Renal pelvis (tissue), 12 donors: ENCODE data around the gene ACTL6A. TPM values are rescaled to one million over a fixed set of nuclear protein-coding genes. Genes with fewer than 3 reads are reported as not detected.
A peak's percentile ranks its signal among the peaks of the same experiment; 100 is the strongest.
"Not testable (repeated sequence)": the region's sequence is repeated elsewhere in the genome, so short reads cannot be mapped to it uniquely, and the experiment has no call there.

Source experiments
- DNase-seq: peaks from one replicate; pipeline ENCODE4 v3.0.0-alpha.2; 2013
- long read RNA-seq, 16 experiments: transcript quantifications; one replicate each; lab custom pipeline, GENCODE V29; 2026
- polyA plus RNA-seq, 3 donors: library from polyadenylated mRNA; unstranded; fragments of 120-200 nt; gene quantifications; one replicate each; pipeline ENCODE4 v1.2.1, GENCODE V29; 2013; ENCODE audit not compliant: insufficient read length in 3 of 3

ACTL6A gene
- polyA plus RNA-seq, result 100 to 1,000 TPM in 2 of 3 donors, 10 to 100 TPM in 1; 93.8 to 114 (median 102) TPM
- long read RNA-seq, donor 1, transcript ACTL6A-202 (14 exons, 1,901 nt), result major isoform, 26 of 190 reads
- long read RNA-seq, donor 1, transcript ACTL6A-203 (14 exons, 1,750 nt), result minor isoform, 6 of 190 reads
- long read RNA-seq, donor 1, partial matches to known transcripts, result 148 of 190 reads
- long read RNA-seq, donor 1, other reads (novel, unspliced or antisense), result 8 of 190 reads
- long read RNA-seq, donor 2, transcript ACTL6A-202 (14 exons, 1,901 nt), result major isoform, 40 of 195 reads
- long read RNA-seq, donor 2, transcript ACTL6A-203 (14 exons, 1,750 nt), result minor isoform, 8 of 195 reads
- long read RNA-seq, donor 2, partial matches to known transcripts, result 38 of 195 reads
- long read RNA-seq, donor 2, other reads (novel, unspliced or antisense), result 107 of 195 reads
- long read RNA-seq, donor 3, transcript ACTL6A-203 (14 exons, 1,750 nt), result minor isoform, 8 of 148 reads
- long read RNA-seq, donor 3, transcript ACTL6A-202 (14 exons, 1,901 nt), result major isoform, 25 of 148 reads
- long read RNA-seq, donor 3, partial matches to known transcripts, result 98 of 148 reads
- long read RNA-seq, donor 3, other reads (novel, unspliced or antisense), result 15 of 148 reads
- long read RNA-seq, donor 4, transcript ACTL6A-202 (14 exons, 1,901 nt), result major isoform, 22 of 147 reads
- long read RNA-seq, donor 4, partial matches to known transcripts, result 22 of 147 reads
- long read RNA-seq, donor 4, other reads (novel, unspliced or antisense), result 97 of 147 reads
- long read RNA-seq, donor 5, transcript ACTL6A-202 (14 exons, 1,901 nt), result major isoform, 12 of 91 reads
- long read RNA-seq, donor 5, partial matches to known transcripts, result 68 of 91 reads
- long read RNA-seq, donor 5, other reads (novel, unspliced or antisense), result 6 of 91 reads
- long read RNA-seq, donor 6, transcript ACTL6A-203 (14 exons, 1,750 nt), result minor isoform, 5 of 154 reads
- long read RNA-seq, donor 6, transcript ACTL6A-202 (14 exons, 1,901 nt), result major isoform, 20 of 154 reads
- long read RNA-seq, donor 6, partial matches to known transcripts, result 48 of 154 reads
- long read RNA-seq, donor 6, other reads (novel, unspliced or antisense), result 77 of 154 reads
- long read RNA-seq, donor 7, transcript ACTL6A-203 (14 exons, 1,750 nt), result minor isoform, 6 of 171 reads
- long read RNA-seq, donor 7, transcript ACTL6A-202 (14 exons, 1,901 nt), result major isoform, 29 of 171 reads
- long read RNA-seq, donor 7, partial matches to known transcripts, result 71 of 171 reads
- long read RNA-seq, donor 7, other reads (novel, unspliced or antisense), result 59 of 171 reads
- long read RNA-seq, donor 8, transcript ACTL6A-202 (14 exons, 1,901 nt), result major isoform, 11 of 28 reads
- long read RNA-seq, donor 8, partial matches to known transcripts, result 0 of 28 reads
- long read RNA-seq, donor 8, other reads (novel, unspliced or antisense), result 13 of 28 reads
- long read RNA-seq, donor 9, transcript ACTL6A-203 (14 exons, 1,750 nt), result minor isoform, 7 of 207 reads
- long read RNA-seq, donor 9, transcript ACTL6A-202 (14 exons, 1,901 nt), result major isoform, 25 of 207 reads
- long read RNA-seq, donor 9, partial matches to known transcripts, result 59 of 207 reads
- long read RNA-seq, donor 9, other reads (novel, unspliced or antisense), result 110 of 207 reads
- long read RNA-seq, donor 10, transcript ACTL6A-213 (3 exons, 597 nt), result minor isoform, 6 of 29 reads
- long read RNA-seq, donor 10, transcript ACTL6A-202 (14 exons, 1,901 nt), result major isoform, 17 of 29 reads
- long read RNA-seq, donor 10, partial matches to known transcripts, result 0 of 29 reads
- long read RNA-seq, donor 10, other reads (novel, unspliced or antisense), result 0 of 29 reads
- long read RNA-seq, donor 11, transcript ACTL6A-202 (14 exons, 1,901 nt), result major isoform, 16 of 114 reads
- long read RNA-seq, donor 11, partial matches to known transcripts, result 60 of 114 reads
- long read RNA-seq, donor 11, other reads (novel, unspliced or antisense), result 32 of 114 reads
- long read RNA-seq, donor 12, transcript ACTL6A-203 (14 exons, 1,750 nt), result minor isoform, 13 of 186 reads
- long read RNA-seq, donor 12, transcript ACTL6A-202 (14 exons, 1,901 nt), result major isoform, 39 of 186 reads
- long read RNA-seq, donor 12, partial matches to known transcripts, result 113 of 186 reads
- long read RNA-seq, donor 12, other reads (novel, unspliced or antisense), result 17 of 186 reads
- long read RNA-seq, donor 13, transcript ACTL6A-203 (14 exons, 1,750 nt), result minor isoform, 5 of 112 reads
- long read RNA-seq, donor 13, transcript ACTL6A-213 (3 exons, 597 nt), result minor isoform, 5 of 112 reads
- long read RNA-seq, donor 13, transcript ACTL6A-202 (14 exons, 1,901 nt), result major isoform, 7 of 112 reads
- long read RNA-seq, donor 13, partial matches to known transcripts, result 65 of 112 reads
- long read RNA-seq, donor 13, other reads (novel, unspliced or antisense), result 27 of 112 reads
- long read RNA-seq, donor 14, result 0 reads
- long read RNA-seq, donor 15, transcript ACTL6A-203 (14 exons, 1,750 nt), result minor isoform, 6 of 215 reads
- long read RNA-seq, donor 15, transcript ACTL6A-202 (14 exons, 1,901 nt), result major isoform, 29 of 215 reads
- long read RNA-seq, donor 15, partial matches to known transcripts, result 153 of 215 reads
- long read RNA-seq, donor 15, other reads (novel, unspliced or antisense), result 22 of 215 reads
- long read RNA-seq, donor 16, transcript ACTL6A-203 (14 exons, 1,750 nt), result minor isoform, 7 of 166 reads
- long read RNA-seq, donor 16, transcript ACTL6A-202 (14 exons, 1,901 nt), result major isoform, 31 of 166 reads
- long read RNA-seq, donor 16, partial matches to known transcripts, result 43 of 166 reads
- long read RNA-seq, donor 16, other reads (novel, unspliced or antisense), result 83 of 166 reads

DNA sequence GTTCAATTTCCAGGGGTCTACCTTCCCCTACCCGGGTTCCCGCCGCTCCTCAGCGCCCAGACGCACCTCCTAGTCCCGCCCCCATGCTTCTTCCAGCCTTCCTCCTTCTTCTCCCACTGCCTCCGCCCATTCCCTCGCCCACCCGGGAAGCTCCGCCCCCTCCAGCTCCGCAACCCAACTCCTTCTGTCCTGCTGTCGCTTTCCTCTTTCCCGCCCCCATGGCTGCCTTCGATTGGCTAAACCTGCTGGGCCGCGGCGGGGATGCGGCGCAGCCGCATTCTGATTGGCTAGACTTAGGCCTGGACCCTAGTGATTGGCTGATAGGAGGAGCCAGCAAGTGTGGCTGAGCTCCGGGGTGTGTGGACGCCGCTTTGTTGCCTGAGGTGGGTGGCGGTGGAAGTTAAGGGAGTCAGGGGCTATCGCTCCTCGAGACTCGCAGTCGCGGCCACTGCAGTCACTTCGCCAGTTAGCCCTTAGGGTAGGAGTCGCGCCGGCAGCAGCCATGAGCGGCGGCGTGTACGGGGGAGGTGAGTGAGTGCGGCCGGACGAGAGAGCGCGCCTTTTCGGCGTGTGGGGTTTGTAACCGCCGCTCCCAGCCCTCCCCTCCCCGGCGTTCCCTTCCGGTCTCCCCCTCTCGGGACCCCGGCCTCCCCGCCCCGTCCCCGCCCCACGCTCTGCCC, at the start of gene ACTL6A:
ACTL6A (plus strand) TSS at position 336 of the 680 bp plus-strand sequence; CDS start at position 503, 167 bp downstream.
- peak; percentile 100 for DNase-seq

DNA sequence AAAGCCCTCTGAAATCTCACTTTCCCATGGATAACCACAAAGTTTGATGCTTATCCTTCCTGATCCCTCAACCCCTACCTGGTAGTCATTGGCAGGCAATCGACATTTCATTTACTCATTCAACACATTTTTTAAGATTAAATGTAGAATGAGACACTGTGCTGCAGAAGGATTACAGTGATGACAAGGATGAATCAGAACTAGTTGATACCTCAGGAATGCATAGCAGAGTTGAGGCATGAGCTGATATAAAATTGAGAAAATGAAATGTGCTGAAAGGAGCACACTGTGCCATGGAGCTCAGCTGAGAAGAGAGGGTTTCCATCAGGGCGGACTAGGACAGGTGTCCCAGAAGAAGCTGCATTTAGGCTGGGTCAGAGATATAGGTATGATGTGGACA, 48.9 kb upstream of the ACTL6A start:
- DNase-seq, result no peak

DNA sequence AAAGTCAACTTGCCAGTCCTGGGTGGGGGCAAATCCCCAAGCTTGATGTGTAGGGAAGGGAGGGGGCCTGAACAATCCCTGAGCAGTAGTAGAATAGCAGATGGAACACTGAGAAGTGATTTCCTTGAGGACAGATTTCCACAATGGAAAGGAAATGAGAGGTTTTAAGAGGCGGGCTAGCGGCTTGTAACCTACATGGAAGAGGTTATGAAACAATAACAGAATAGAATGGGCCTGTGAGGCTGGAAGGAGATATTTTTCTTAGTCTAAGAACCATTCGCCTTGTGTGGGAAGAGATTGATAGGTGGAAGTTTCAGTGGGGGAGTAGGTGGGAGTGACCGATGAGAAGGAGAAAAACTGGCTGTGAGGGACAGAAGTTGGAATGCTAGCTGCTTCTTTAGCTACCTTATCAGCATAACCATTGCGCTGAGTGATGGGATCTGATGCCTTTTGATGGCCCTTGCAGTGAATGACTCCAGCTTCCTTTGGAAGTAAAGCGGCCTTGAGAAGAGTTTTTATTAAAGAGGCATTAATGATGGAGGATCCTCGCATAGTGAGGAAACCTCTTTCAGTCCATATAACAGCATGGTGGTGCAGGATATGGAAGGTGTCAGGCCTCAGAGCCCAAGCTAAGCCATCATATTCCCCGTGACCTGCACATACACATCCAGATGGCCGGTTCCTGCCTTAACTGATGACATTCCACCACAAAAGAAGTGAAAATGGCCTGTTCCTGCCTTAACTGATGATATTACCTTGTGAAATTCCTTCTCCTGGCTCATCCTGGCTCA, 46.1 kb upstream of the ACTL6A start:
- not testable (repeated sequence) for DNase-seq

DNA sequence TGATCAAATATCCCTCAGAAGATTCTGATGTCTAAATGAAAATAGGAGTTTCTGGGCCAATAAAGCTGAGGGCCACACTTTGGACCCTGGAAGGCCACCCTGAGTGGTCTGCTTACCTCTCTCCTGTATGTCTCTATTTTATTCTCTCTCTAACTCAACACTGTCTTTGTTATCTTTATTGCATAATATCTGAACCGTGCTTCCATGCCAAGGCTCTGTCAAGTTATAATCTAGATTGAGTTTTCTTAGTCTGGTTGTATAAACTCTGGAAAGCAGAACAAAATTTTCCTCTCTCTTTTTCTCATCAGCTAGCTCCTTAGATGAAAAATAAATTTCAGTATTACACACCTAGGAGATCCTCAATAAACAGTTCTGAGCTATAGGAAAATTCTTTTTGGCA, 36.2 kb upstream of the ACTL6A start:
- DNase-seq, result no peak

DNA sequence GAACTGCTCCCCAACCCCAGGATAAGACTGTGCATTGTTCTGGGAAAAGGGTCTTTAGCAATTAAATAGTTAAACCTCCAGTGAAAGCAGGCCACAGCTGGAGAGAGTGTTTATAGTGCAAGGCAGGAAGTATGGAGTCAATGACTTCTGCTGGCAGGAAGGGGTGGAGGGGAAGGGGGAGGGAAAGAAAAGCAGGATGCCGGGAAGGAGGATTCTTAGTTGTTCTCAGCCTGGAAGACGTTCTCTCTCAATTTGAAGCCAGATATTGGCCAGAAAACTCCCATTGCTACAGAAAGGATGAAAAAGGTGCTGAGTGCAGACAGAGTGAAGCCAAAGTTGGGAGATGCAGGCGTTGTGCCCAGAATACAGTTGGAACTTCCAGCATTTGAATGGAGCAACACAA, 35.7 kb upstream of the ACTL6A start:
- peak; percentile 79 for DNase-seq

DNA sequence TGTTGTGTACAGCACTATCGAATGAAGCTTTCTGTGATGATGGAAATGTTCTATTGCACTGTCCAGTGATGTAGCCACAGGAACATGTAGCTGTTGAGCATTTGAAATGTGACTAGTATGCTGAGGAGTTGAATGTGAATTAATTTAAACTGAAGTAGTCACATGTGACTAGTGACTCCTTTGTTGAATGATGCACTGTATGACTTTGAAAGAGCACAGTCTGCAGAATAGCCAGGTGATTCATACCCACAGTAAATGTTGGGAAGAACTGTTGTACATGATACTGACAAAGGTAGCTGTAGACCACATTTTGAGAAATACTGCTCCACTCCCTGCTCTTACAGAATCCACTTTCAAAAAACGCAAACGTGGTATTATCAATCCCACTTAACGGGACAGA, 34.0 kb upstream of the ACTL6A start:
- no peak for DNase-seq

DNA sequence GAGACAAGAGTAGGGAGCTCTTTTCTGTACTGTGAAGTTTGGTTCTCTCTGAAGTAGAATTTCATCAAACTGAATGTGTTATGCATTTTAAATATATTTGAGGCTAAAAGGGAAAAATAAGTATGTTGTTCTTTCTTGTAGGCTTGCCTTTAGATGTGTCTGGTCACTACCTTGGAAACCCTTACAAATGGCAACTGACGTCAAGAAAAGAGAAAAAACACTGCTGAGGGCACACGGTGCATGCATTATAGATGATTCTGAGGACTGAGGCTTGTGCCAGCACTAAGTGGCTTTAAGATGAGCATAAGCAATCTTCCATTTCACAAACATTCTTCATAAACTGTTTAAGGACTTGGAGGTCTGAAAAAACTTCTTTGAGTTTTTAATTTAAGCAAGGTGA, 31.1 kb upstream of the ACTL6A start:
- no peak for DNase-seq

DNA sequence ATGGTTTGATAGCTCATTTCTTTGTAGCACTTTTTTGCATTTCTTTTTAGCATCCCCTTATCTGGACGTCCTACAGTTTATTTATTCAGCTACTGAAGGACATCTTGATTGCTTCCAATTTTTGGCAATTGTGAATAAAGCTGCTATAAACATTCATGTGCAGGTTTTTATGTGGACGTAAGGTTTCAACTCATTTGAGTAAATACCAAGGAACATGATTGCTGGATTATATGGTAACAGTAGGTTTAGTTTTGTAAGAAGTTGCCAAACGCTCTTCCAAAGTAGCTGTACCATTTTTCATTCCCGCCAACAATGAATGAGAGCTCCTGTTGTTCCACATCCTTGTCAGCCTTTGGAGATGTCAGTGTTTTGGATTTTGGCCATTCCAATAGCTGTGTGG, 29.5 kb upstream of the ACTL6A start:
- no peak for DNase-seq

DNA sequence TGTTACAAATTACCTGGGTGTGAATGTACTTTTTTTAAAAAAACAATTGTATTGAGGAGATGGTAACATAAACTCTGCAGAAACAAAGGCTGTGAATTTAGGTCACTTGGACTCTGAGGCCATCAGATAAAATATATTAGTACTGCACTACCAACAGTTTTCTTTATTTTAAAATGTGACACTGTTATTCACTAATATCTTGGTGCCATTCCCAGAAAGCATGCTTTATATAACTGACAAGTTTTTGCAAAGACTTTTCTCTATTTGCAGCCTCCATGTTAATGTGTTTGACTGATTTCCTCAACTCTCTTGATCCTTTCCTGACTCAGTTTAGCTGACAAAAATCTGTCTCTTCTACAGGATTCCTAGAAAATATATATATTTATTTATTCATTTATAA, 26.5 kb upstream of the ACTL6A start:
- DNase-seq, result no peak

DNA sequence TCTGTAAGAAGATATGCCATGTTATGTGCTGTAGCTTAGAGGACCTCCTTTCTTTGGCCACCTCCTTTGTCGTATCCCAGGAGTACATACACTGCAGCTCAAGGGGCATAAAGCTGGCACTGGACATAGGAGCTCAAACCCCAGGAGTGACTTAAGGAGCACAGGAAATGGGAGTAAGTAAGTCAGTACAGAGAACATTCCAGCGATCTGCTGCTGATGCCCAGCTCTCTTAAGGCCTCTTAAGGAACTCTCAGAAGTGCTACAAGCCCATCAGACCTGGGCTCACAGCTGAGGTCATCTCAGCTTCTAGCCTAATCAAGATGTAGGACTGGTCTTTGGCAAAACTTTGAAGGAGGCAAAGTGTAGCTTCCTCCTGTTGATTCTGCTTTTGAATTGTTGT, 21.6 kb upstream of the ACTL6A start:
- no peak for DNase-seq

DNA sequence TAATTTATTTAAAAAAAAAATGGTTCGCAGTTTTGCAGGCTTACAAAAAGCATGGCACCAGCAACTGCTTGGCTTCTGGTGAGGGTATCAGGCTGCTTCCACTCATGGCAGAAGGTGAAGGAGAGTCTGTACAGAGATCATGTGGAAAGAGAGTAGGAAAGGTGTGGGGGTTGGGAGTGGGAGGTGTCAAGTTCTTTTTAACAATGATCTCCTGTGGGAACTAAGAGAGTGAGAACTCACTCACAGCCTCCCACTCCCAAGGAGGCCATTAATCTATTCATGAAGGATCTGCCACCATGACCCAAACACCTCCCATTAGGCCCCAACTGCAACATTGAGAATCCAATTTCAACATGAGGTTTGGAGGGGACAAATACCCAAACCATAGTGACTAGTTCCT, 21.1 kb upstream of the ACTL6A start:
- no peak for DNase-seq

DNA sequence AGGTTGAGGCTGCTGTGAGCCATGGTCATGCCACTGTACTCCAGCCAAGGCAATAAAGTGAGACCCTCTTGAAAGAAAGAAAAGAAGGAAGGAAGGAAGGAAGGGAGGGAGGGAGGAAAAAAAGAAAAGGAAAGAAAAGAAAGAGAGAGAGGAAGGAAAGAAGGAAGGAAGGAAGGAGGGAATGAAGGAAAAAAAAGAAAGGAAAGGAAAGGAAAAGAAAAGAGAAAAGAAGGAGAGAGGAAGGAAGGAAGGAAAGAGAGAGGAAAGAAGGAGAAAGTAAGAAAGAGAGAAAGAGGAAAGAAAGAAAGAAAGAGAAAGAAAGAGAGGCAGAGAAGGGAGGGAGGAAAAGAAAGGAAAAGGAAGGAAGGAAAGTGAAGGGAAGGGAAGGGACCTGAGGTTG, 20.4 kb upstream of the ACTL6A start:
- no peak for DNase-seq

DNA sequence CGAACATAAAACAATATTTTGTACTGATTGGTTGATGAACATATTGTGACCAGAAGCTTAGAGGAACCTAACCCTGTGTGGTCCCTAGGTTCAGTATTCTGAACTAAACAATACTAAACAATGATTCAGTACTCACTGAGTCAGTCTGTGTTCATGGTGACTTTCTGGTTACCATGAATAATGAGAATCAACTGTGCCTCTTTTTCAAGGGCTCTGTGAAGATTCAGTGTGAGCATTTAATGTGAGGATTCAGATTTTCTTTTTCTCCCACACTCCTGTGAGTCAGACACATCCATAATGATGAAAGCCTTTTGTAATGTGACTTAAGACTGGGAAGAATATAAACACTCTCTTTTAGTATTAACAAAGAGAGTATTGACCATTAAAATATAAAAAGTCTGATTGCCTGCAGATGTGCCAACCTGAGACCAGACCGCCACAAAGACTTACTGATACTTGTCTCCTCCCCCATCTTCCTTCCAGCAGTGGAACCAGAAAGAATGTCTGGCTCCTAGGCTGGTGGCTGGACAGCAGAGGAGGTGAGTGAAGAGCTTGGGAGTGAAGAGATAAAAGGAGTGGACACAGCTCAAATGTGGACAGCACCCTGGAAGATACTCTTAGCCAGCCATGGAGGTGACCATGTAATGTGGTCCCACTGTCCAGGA, 17.6 kb upstream of the ACTL6A start:
- no peak for DNase-seq

DNA sequence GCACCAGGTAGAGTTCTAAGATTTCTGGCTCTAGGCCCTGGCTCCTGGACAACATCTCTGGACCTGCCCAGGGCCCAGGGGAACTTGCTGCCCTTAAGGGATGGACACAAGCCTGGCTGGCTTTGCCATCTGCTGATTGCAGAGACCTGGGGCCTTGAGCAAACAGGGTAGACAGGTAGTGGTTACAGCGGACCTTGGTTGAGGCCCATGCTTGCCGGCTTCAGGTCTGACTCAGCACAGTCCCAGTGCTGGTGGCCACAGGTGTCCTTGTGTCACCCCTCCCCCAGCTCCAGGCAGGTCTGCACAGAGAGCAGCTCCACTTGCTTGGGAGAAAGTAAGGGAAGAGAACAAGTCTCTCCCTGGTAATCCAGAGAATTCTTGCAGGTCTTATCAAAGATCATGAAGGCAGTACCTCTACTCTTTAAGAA, 15.9 kb upstream of the ACTL6A start:
- no peak for DNase-seq

DNA sequence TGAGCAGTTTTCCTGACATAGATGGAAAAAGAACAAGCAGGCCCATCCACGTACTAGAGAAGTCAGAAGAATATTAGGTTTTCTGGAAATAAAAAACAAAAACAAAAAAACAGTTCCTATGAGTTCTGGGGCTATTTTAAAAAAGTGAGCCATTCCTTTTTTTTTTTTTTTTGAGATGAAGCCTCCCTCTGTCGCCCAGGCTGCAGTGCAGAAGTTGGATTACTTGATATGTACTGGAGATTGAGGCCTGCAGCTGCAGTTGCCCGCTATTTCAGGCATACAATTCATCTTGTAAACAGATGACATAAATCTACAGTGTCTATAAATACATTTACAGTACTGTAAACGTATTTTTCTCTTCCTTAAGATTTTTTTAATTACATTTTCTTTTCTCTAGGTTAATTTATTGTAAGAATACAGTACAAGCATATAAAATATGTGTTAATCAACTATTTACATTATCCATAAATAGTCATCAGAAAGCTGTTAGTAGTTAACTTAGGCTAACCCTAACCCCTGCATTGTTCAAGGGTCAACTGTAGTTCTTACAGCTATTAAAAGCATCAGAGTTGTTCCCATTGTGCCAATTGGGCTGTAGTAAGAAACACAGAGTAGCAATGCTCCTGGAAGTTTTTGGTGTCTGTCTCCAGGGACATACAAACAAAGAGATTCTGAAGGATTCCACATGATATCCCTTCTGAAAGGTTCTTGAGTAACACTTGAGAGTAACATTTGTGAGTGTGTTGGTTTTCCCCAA, 11.2 kb upstream of the ACTL6A start:
- no peak for DNase-seq
